ENCODE results near the gene MAGI3. TPM values are rescaled to one million over a fixed set of nuclear protein-coding genes. Genes with fewer than 3 reads are reported as not detected.

Gene MAGI3
- total and polyA plus RNA-seq, 11 donors: 2.1 to 10.0 (median 8.1) TPM

DNA sequence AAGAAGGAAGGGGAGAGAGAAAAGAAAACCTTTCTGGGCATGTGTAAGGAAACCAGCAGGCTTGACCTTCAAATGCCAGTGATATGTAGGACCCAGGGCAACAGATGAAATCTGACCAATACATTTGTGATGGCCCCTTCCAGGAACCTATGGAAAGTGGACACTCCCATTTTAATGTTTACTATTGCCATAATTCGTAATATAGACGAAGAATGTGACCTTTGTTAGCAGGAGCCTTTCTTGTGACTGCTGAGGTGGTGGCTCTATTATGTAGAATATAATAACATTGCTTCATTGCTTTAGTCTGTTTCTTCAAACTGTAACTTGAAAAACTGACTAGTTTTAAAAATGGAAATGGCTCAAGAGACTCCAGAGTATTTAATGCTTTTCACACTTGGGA, 150.8 kb downstream of the MAGI3 start:
- TF ChIP-seq POLR2A (IDR thresholded peaks at IDR 0.05): no peak
- TF ChIP-seq, protein P1, sequence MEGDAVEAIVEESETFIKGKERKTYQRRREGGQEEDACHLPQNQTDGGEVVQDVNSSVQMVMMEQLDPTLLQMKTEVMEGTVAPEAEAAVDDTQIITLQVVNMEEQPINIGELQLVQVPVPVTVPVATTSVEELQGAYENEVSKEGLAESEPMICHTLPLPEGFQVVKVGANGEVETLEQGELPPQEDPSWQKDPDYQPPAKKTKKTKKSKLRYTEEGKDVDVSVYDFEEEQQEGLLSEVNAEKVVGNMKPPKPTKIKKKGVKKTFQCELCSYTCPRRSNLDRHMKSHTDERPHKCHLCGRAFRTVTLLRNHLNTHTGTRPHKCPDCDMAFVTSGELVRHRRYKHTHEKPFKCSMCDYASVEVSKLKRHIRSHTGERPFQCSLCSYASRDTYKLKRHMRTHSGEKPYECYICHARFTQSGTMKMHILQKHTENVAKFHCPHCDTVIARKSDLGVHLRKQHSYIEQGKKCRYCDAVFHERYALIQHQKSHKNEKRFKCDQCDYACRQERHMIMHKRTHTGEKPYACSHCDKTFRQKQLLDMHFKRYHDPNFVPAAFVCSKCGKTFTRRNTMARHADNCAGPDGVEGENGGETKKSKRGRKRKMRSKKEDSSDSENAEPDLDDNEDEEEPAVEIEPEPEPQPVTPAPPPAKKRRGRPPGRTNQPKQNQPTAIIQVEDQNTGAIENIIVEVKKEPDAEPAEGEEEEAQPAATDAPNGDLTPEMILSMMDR (IDR thresholded peaks at IDR 0.05): no peak
- ATAC-seq: no peak
- no peak for DNase-seq
- H3K27me3 ChIP-seq: no peaks in the 10 kb centered on the region
- no peak overlapping the region for H3K4me3 ChIP-seq
- H3K9me3 ChIP-seq: peaks cover 0 to 11% (median 0%) of the 10 kb centered on the region in 12 donors
- peaks cover 0 to 4% (median 0%) of the 10 kb centered on the region in 12 donors for H3K4me1 ChIP-seq
- H3K27ac ChIP-seq: no peak overlapping the region
- no peaks in the 10 kb centered on the region for H3K36me3 ChIP-seq
- WGBS, 4 donors: 91 to 97% (median 92%) methylated on average over 2 of the region's 2 CpGs
- intact Hi-C loops (cut with DNase I): no loop called here

DNA sequence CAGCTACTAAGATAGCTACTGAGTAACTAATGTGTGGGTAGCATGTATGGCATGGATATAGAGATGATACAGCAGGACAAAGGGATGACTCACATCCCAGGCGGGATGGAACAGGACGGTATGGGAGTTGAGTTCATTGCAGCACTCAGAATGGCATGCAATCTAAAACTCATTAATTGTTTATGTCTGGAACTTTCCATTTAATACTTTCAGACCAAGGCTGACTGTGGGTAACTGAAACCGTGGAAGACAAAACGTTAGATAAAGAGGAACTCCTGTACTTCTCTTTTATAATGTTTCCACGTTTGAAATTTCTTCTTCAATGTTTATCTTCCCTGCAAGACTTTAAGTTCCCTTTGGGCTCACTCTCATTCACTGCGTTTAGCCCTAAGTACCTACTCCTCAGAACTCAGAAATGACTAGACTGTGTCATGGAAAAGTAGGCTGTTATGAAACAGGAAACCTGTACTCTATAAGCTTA, 151.9 kb downstream of the MAGI3 start:
- H3K27ac ChIP-seq: no peak overlapping the region
- no peak for TF ChIP-seq POLR2A (IDR thresholded peaks at IDR 0.05)
- TF ChIP-seq, protein P1 (IDR thresholded peaks at IDR 0.05): no peak
- WGBS, 4 donors: 81 to 85% (median 84%) methylated on average over 6 of the region's 6 CpGs
- no peaks in the 10 kb centered on the region for H3K27me3 ChIP-seq
- intact Hi-C loops (cut with DNase I): no loop called here
- H3K4me1 ChIP-seq: no peaks in the 10 kb centered on the region
- no peaks in the 10 kb centered on the region for H3K36me3 ChIP-seq
- no peak overlapping the region for H3K4me3 ChIP-seq
- peaks cover 0 to 11% (median 0%) of the 10 kb centered on the region in 12 donors for H3K9me3 ChIP-seq
- DNase-seq (no peak), ATAC-seq (no peak)

- no peak overlapping the region for H3K4me3 ChIP-seq
- no peaks in the 10 kb centered on the region for H3K27me3 ChIP-seq
- H3K36me3 ChIP-seq: no peaks in the 10 kb centered on the region
- intact Hi-C loops (cut with DNase I): no loop called here
- 94 to 99% (median 97%) methylated on average over 1 of the region's 1 CpG for WGBS, 4 donors
- ATAC-seq (no peak), DNase-seq (no peak)
- H3K9me3 ChIP-seq: peaks cover 0 to 4% (median 0%) of the 10 kb centered on the region in 12 donors
- no peaks in the 10 kb centered on the region for H3K4me1 ChIP-seq
- H3K27ac ChIP-seq: no peak overlapping the region
- TF ChIP-seq POLR2A (IDR thresholded peaks at IDR 0.05): no peak
- TF ChIP-seq, protein P1 (IDR thresholded peaks at IDR 0.05): no peak
Observed at GRCh38 chr1:113543110-113543509, 152.8 kb downstream of the MAGI3 start.

DNA sequence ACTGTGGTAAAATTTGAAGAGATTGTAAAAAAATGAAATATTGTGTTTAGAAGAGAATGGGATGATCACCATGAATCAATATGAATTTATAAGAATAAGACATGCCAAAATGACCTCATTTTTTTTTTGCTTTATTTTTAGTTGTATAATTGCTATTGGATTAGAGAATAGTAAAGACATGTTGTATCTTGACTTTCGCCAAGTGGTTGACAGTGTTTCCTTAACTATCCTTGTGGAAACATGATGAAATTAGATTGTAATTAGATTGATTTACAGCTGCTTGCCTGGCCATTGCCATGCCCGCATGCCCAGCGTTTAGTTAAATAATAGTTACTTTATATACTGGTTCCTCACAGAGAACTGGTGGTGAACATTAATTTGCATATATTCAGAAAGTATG, 154.9 kb downstream of the MAGI3 start:
- Histone ChIP-seq H3K4me3 (no peak overlapping the region), H3K36me3 (no peaks in the 10 kb centered on the region), H3K9me3 (no peaks in the 10 kb centered on the region), H3K4me1 (no peaks in the 10 kb centered on the region), H3K27me3 (no peaks in the 10 kb centered on the region), H3K27ac (no peak overlapping the region)
- intact Hi-C loops (cut with DNase I): no loop called here
- DNase-seq: no peak
- WGBS, 4 donors: 91 to 97% (median 96%) methylated on average over 3 of the region's 3 CpGs
- TF ChIP-seq, protein P1 (IDR thresholded peaks at IDR 0.05): no peak
- TF ChIP-seq POLR2A (IDR thresholded peaks at IDR 0.05): no peak
- ATAC-seq: no peak
